Stomach (tissue), 4 donors: ENCODE data around the gene SPDYE6.
"Not testable (repeated sequence)": the region's sequence is repeated elsewhere in the genome, so short reads cannot be mapped to it uniquely, and the experiment has no call there.

Experiments
- POLR2A ChIP-seq, 4 donors: fragments of 450-650 bp; IDR thresholded peaks; one replicate each; pipeline ENCODE4 v1.6.1; 2016; ENCODE audit warnings: antibody characterized with exemption in 4 of 4, control low read depth in 2 of 4, mild to moderate bottlenecking in 1 of 4, moderate library complexity in 1 of 4
- TF ChIP-seq, protein P1 (sequence below), 7 experiments: fragments of 450-650 bp in 4 of 7; fragments of 200-600 bp in 3 of 7; sonication (generic) in 3 of 7; IDR thresholded peaks; one replicate each; pipeline ENCODE4 v1.5.1; 2016 to 2019; ENCODE audit warnings: antibody characterized with exemption in 7 of 7, control low read depth in 2 of 7, mild to moderate bottlenecking in 1 of 7

DNA sequence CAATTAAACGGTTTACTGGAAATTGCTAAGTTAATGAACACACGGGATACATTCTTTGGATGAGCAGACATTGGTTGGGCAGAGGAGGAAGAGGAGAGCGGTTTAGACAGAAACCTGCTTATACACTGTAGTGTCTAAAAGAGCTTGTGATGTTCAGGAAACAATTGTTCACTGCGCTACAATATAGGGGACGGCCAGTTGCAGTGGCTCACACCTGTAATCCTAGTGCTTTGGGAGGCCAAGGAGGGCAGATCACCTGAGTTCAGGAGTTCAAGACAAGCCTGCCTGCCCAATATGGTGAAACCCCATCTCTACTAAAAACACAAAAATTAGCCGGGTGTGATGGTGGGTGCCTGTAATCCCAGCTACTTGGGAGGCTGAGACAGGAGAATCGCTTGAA lies 20.7 kb downstream of the SPDYE6 start:
- TF ChIP-seq, protein P1, sequence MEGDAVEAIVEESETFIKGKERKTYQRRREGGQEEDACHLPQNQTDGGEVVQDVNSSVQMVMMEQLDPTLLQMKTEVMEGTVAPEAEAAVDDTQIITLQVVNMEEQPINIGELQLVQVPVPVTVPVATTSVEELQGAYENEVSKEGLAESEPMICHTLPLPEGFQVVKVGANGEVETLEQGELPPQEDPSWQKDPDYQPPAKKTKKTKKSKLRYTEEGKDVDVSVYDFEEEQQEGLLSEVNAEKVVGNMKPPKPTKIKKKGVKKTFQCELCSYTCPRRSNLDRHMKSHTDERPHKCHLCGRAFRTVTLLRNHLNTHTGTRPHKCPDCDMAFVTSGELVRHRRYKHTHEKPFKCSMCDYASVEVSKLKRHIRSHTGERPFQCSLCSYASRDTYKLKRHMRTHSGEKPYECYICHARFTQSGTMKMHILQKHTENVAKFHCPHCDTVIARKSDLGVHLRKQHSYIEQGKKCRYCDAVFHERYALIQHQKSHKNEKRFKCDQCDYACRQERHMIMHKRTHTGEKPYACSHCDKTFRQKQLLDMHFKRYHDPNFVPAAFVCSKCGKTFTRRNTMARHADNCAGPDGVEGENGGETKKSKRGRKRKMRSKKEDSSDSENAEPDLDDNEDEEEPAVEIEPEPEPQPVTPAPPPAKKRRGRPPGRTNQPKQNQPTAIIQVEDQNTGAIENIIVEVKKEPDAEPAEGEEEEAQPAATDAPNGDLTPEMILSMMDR (IDR thresholded peaks at IDR 0.05), result not testable (repeated sequence)
- TF ChIP-seq POLR2A (IDR thresholded peaks at IDR 0.05), result not testable (repeated sequence)
